GM23248 (cell line): ENCODE data around the gene SMPD3.

Source experiments
- EZH2 ChIP-seq: fragments of 200-600 bp; sonication (generic); IDR thresholded peaks from 2 replicates; pipeline ENCODE4 v1.6.1; 2018; ENCODE audit warnings: antibody characterized with exemption, mild to moderate bottlenecking; ENCODE audit not compliant: insufficient read depth, poor library complexity, severe bottlenecking
- EZH2phosphoT487 ChIP-seq: fragments of 200-600 bp; sonication (generic); IDR thresholded peaks from 2 replicates; pipeline ENCODE4 v1.6.1; 2018; ENCODE audit warnings: antibody characterized with exemption, moderate library complexity, mild to moderate bottlenecking, low read depth; ENCODE audit not compliant: insufficient read depth

GRCh38 chr16:68396481-68396880, 51.8 kb downstream of the SMPD3 start:
- TF ChIP-seq EZH2phosphoT487 = no peak
- TF ChIP-seq EZH2 = no peak
